Chondrocyte (in vitro differentiated cells): Measurements from ENCODE around the gene CMSS1. TPM values are rescaled to one million over a fixed set of nuclear protein-coding genes. Genes with fewer than 3 reads are reported as not detected.

Source experiments
- DNase-seq: peaks from one replicate; pipeline ENCODE4 v3.0.0; 2021; ENCODE audit warnings: mixed read lengths, low spot score
- H3K27ac Mint-ChIP-seq: one replicate; pipeline ENCODE4 v1.8.0; 2021; ENCODE audit warnings: mild to moderate bottlenecking, moderate library complexity, mixed read lengths; ENCODE audit not compliant: unreplicated experiment
- H3K27me3 Mint-ChIP-seq: 2 replicates; pipeline ENCODE4 v1.8.0; 2021; ENCODE audit warnings: low read depth, mixed read lengths
- H3K36me3 Mint-ChIP-seq: 2 replicates; pipeline ENCODE4 v1.8.0; 2021; ENCODE audit warnings: low read depth, mixed read lengths
- H3K4me1 Mint-ChIP-seq: 2 replicates; pipeline ENCODE4 v1.8.0; 2021; ENCODE audit warnings: low read depth, mild to moderate bottlenecking, mixed read lengths
- H3K4me3 Mint-ChIP-seq: one replicate; pipeline ENCODE4 v1.8.0; 2021; ENCODE audit warnings: mild to moderate bottlenecking, moderate library complexity, mixed read lengths; ENCODE audit not compliant: unreplicated experiment
- H3K9me3 Mint-ChIP-seq: 2 replicates; pipeline ENCODE4 v1.8.0; 2021; ENCODE audit warnings: low read depth, mixed read lengths
- total RNA-seq: library from RNA; stranded (reverse); gene quantifications from 3 replicates; pipeline ENCODE4 v1.2.1, GENCODE V29; 2021
- TF ChIP-seq, protein P1 (sequence below): fragments of 200-600 bp; sonication (generic); IDR thresholded peaks from 2 replicates; pipeline ENCODE4 v1.5.0; 2021; ENCODE audit warnings: antibody characterized with exemption, mild to moderate bottlenecking, moderate library complexity

CMSS1 gene
- total RNA-seq, 1 donor from 2014 or later: 19.5 TPM

- no peak for DNase-seq
- H3K27ac Mint-ChIP-seq: peak overlapping the region; percentile 13
- H3K4me1 Mint-ChIP-seq: peaks cover 63% of the 10 kb centered on the region
Observed at GRCh38 chr3:99940350-99940749, 122.7 kb downstream of the CMSS1 start.

GRCh38 chr3:99941211-99941610 lies 123.5 kb downstream of the CMSS1 start:
- Mint-ChIP-seq H3K4me1 (peaks cover 67% of the 10 kb centered on the region), H3K27ac (no peak overlapping the region), H3K36me3 (no peaks in the 10 kb centered on the region)

More at GRCh38 chr3:99940350-99940749, 122.7 kb downstream of the CMSS1 start:
- no peaks in the 10 kb centered on the region for H3K9me3 Mint-ChIP-seq
- TF ChIP-seq, protein P1, sequence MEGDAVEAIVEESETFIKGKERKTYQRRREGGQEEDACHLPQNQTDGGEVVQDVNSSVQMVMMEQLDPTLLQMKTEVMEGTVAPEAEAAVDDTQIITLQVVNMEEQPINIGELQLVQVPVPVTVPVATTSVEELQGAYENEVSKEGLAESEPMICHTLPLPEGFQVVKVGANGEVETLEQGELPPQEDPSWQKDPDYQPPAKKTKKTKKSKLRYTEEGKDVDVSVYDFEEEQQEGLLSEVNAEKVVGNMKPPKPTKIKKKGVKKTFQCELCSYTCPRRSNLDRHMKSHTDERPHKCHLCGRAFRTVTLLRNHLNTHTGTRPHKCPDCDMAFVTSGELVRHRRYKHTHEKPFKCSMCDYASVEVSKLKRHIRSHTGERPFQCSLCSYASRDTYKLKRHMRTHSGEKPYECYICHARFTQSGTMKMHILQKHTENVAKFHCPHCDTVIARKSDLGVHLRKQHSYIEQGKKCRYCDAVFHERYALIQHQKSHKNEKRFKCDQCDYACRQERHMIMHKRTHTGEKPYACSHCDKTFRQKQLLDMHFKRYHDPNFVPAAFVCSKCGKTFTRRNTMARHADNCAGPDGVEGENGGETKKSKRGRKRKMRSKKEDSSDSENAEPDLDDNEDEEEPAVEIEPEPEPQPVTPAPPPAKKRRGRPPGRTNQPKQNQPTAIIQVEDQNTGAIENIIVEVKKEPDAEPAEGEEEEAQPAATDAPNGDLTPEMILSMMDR: no peak
- no peak overlapping the region for H3K4me3 Mint-ChIP-seq
- H3K36me3 Mint-ChIP-seq: no peaks in the 10 kb centered on the region
- H3K27me3 Mint-ChIP-seq: no peaks in the 10 kb centered on the region

GRCh38 chr3:99943931-99944761 lies 126.5 kb downstream of the CMSS1 start:
- TF ChIP-seq, protein P1: no peak
- Mint-ChIP-seq H3K36me3 (no peaks in the 10 kb centered on the region), H3K4me1 (peaks cover 60% of the 10 kb centered on the region), H3K4me3 (no peak overlapping the region), H3K9me3 (no peaks in the 10 kb centered on the region), H3K27me3 (no peaks in the 10 kb centered on the region), H3K27ac (no peak overlapping the region)
- no peak for DNase-seq

More at GRCh38 chr3:99941211-99941610, 123.5 kb downstream of the CMSS1 start:
- no peaks in the 10 kb centered on the region for H3K27me3 Mint-ChIP-seq
- H3K9me3 Mint-ChIP-seq: no peaks in the 10 kb centered on the region
- DNase-seq: no peak
- TF ChIP-seq, protein P1: no peak
- no peak overlapping the region for H3K4me3 Mint-ChIP-seq

GRCh38 chr3:99945328-99945995 lies 127.8 kb downstream of the CMSS1 start:
- TF ChIP-seq, protein P1: no peak
- no peaks in the 10 kb centered on the region for H3K9me3 Mint-ChIP-seq
- H3K27me3 Mint-ChIP-seq: no peaks in the 10 kb centered on the region
- no peak for DNase-seq
- peak overlapping the region; percentile 58 for H3K27ac Mint-ChIP-seq
- no peaks in the 10 kb centered on the region for H3K36me3 Mint-ChIP-seq
- H3K4me3 Mint-ChIP-seq: no peak overlapping the region
- peaks cover 59% of the 10 kb centered on the region for H3K4me1 Mint-ChIP-seq

- Mint-ChIP-seq H3K9me3 (no peaks in the 10 kb centered on the region), H3K4me3 (no peak overlapping the region), H3K4me1 (peaks cover 71% of the 10 kb centered on the region), H3K27me3 (no peaks in the 10 kb centered on the region), H3K36me3 (no peaks in the 10 kb centered on the region), H3K27ac (no peak overlapping the region)
- TF ChIP-seq, protein P1: no peak
- no peak for DNase-seq
Observed at GRCh38 chr3:99947356-99947755, 129.7 kb downstream of the CMSS1 start.
